Measurements from ENCODE around the gene EIF3D.

EIF3D gene

DNA sequence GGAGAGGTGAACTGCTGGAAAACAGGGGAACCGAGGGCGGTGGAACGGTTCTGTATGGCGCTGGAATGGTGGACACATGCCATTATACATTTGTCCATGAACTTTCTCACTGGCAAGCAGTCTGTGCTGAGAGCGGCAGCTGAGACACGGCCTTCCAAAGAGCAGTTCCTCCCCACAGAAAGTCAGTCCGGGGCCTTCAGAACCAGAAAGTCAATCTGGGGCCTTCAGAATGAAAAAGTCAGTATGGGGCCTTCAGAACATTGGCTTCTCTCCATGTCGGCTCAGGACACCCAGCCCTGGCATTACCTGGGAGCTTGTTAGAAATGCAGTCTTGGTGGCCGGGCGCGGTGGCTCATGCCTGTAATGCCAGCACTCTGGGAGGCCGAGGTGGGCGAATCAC lies 56.3 kb downstream of the EIF3D start (continued):
- no peak for TF ChIP-seq PATZ1 (CRISPR knock-in tag; IDR thresholded peaks at IDR 0.05; ENCODE audit: borderline replicate concordance)
- no peak for TF ChIP-seq RARB (CRISPR knock-in tag; IDR thresholded peaks at IDR 0.05)
- no peak for TF ChIP-seq BACH2 (CRISPR knock-in tag; IDR thresholded peaks at IDR 0.05; ENCODE audit: borderline replicate concordance)
- no peak for TF ChIP-seq ZNF70 (CRISPR knock-in tag; IDR thresholded peaks at IDR 0.05)
- TF ChIP-seq CSRNP3 (CRISPR knock-in tag; IDR thresholded peaks at IDR 0.05) = no peak
- no peak for TF ChIP-seq CSDC2 (CRISPR knock-in tag; IDR thresholded peaks at IDR 0.05)
- TF ChIP-seq ZNF565 (CRISPR knock-in tag; conservative IDR thresholded peaks at IDR 0.05; ENCODE audit: low read depth) = no peak

DNA sequence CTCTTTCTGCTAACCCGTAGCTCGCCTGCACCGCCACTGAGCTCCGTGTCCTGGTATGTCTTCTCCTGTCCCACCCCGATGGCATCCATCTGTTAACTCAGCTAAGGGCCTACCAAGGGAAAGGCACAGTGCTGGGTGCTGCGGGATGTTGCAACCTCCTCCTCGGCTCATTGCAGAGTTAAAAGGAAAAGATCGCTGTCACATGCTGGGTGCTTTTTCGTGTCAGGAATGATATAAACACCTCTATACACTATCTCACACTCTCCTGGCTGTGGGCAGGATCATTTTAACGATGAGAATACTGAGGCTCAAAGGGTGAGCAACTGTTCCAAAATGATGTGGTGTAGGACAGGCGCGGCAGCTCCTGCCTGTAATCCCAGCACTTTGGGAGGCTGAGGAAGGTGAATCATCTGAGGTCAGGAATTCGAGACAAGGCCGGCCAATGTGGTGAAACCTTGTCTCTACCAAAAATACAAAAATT lies 57.6 kb downstream of the EIF3D start:
- ATAC-seq = no peak
- TF ChIP-seq ARNTL (CRISPR knock-in tag; IDR thresholded peaks at IDR 0.05; ENCODE audit: borderline replicate concordance, low read depth) (no peak), OSR1 (CRISPR knock-in tag; IDR thresholded peaks at IDR 0.05) (no peak), ZNF565 (CRISPR knock-in tag; conservative IDR thresholded peaks at IDR 0.05; ENCODE audit: low read depth) (no peak), ISL1 (CRISPR knock-in tag; IDR thresholded peaks at IDR 0.05) (no peak), BACH2 (CRISPR knock-in tag; IDR thresholded peaks at IDR 0.05; ENCODE audit: borderline replicate concordance) (no peak), RARB (CRISPR knock-in tag; IDR thresholded peaks at IDR 0.05) (no peak), ZNF70 (CRISPR knock-in tag; IDR thresholded peaks at IDR 0.05) (no peak), CSRNP3 (CRISPR knock-in tag; IDR thresholded peaks at IDR 0.05) (no peak), ZFP3 (CRISPR knock-in tag; IDR thresholded peaks at IDR 0.05) (no peak), ESRRG (CRISPR knock-in tag; IDR thresholded peaks at IDR 0.05) (no peak), SNAI2 (CRISPR knock-in tag; IDR thresholded peaks at IDR 0.05) (no peak), ZFP30 (CRISPR knock-in tag; IDR thresholded peaks at IDR 0.05) (no peak), CREB5 (CRISPR knock-in tag; IDR thresholded peaks at IDR 0.05; ENCODE audit: low read depth) (no peak), CSDC2 (CRISPR knock-in tag; IDR thresholded peaks at IDR 0.05) (no peak), TSHZ2 (CRISPR knock-in tag; IDR thresholded peaks at IDR 0.05) (no peak), TCF4 (CRISPR knock-in tag; IDR thresholded peaks at IDR 0.05; ENCODE audit: borderline replicate concordance) (no peak), TOX (CRISPR knock-in tag; IDR thresholded peaks at IDR 0.05; ENCODE audit: borderline replicate concordance) (no peak), ZNF8 (CRISPR knock-in tag; IDR thresholded peaks at IDR 0.05) (no peak), PATZ1 (CRISPR knock-in tag; IDR thresholded peaks at IDR 0.05; ENCODE audit: borderline replicate concordance) (no peak), GLIS3 (CRISPR knock-in tag; IDR thresholded peaks at IDR 0.05) (no peak)

Data from SK-N-SH treated with all-trans-retinoic acid at 6 μM for 48 hours (cell line).